ENCODE data around the gene SAE1.
A peak's percentile ranks its signal among the peaks of the same experiment; 100 is the strongest.

SAE1 gene

GRCh38 chr19:47122359-47123335, 8.0 kb upstream of the SAE1 start:
- peak; percentile 90 for DNase-seq (ENCODE audit: low read depth)
- TF ChIP-seq CTCF (conservative IDR thresholded peaks at IDR 0.05; ENCODE audit: low read length): no peak; the same call in 1 of the 2 replicates

GRCh38 chr19:47123406-47123805, 7.2 kb upstream of the SAE1 start:
- DNase-seq (ENCODE audit: low read depth): peak; percentile 61
- no peak overlapping the region for H3K4me3 ChIP-seq (ENCODE audit: low read length)
- no peak for TF ChIP-seq CTCF (conservative IDR thresholded peaks at IDR 0.05; ENCODE audit: low read length)

More at GRCh38 chr19:47122359-47123335, 8.0 kb upstream of the SAE1 start:
- H3K4me3 ChIP-seq (ENCODE audit: low read length): no peak overlapping the region

- DNase-seq (ENCODE audit: low read depth): peak; percentile 76
- H3K4me3 ChIP-seq (ENCODE audit: low read length): no peak overlapping the region
- TF ChIP-seq CTCF (conservative IDR thresholded peaks at IDR 0.05; ENCODE audit: low read length): peak; percentile 67
Observed at GRCh38 chr19:47124937-47125668, 5.5 kb upstream of the SAE1 start.

- no peak for TF ChIP-seq CTCF (conservative IDR thresholded peaks at IDR 0.05; ENCODE audit: low read length)
- DNase-seq (ENCODE audit: low read depth): no peak
Observed at GRCh38 chr19:47125669-47125938, 5.0 kb upstream of the SAE1 start.

GRCh38 chr19:47129579-47129978, 1.1 kb upstream of the SAE1 start:
- no peak overlapping the region for H3K4me3 ChIP-seq (ENCODE audit: low read length)
- no peak for DNase-seq (ENCODE audit: low read depth)
- TF ChIP-seq CTCF (conservative IDR thresholded peaks at IDR 0.05; ENCODE audit: low read length): no peak

More at GRCh38 chr19:47125669-47125938, 5.0 kb upstream of the SAE1 start:
- H3K4me3 ChIP-seq (ENCODE audit: low read length): no peak overlapping the region

GRCh38 chr19:47130120-47130588, 481 bp upstream of the SAE1 start:
- TF ChIP-seq CTCF (conservative IDR thresholded peaks at IDR 0.05; ENCODE audit: low read length): no peak
- no peak for DNase-seq (ENCODE audit: low read depth)
- H3K4me3 ChIP-seq (ENCODE audit: low read length): no peak overlapping the region

Data from AG10803 (cell line).